ENCODE measurements around the gene GAS2L1.

The GAS2L1 gene

DNA sequence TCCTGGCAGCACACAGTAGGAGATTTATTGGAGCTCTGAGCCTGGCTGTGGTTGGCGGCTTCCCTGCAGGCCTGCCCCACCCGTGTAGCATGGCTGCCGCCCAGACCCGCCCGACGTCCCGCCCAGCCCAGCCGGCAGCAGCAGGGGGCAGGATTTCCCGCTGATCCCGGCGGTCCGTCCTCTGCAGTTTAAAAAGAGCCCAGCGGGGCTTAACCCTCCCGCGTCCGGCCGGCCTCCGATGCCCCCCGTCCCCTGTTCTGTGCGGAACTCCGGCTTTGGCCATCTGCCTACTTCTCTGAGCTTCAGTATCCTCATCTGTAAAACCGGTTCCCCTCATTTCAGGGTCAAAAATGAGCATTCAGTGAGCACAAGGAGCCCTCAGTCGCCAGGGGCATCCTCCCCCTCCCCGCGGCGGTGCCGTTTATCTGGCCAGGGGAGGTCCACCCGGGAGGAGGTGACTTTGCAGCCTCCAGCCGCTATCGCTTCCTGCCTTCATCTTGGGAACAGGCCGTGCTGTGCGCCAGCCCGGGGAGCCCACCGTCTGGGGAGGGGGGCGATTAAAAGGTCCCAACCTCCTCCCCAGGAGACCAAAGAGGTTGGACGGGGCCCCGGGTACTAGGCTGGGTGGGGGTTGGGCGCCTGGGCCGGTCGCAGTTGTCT is at the start of gene GAS2L1:
GAS2L1 (plus strand) TSS at position 476 of the 660 bp plus-strand sequence. CDS start 1,456 bp downstream, outside the sequence.
- DNase-seq (ENCODE audit: low spot score): peak; percentile 45

DNA sequence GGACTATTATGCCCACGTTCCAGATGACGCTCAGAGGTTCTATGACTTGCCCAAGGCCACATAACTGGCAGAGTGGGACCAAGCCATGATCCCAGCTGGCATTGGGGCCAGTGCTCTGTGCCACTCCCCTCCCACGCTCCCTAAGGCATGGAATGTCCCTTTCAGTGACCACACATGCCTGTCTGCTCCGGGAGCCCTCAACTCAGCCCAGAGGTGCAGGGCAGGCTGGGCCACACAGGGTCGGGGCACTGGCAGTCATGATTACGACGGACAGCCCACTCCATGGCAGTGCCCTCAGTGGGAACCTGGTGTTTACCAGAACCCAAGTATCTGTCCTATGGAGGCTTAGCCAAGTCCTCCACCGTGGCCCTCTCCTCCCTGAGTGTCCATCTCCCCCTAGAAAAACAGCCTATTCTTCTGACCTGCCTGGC is 48.7 kb upstream of the GAS2L1 start:
- no peak for DNase-seq (ENCODE audit: low spot score)

DNA sequence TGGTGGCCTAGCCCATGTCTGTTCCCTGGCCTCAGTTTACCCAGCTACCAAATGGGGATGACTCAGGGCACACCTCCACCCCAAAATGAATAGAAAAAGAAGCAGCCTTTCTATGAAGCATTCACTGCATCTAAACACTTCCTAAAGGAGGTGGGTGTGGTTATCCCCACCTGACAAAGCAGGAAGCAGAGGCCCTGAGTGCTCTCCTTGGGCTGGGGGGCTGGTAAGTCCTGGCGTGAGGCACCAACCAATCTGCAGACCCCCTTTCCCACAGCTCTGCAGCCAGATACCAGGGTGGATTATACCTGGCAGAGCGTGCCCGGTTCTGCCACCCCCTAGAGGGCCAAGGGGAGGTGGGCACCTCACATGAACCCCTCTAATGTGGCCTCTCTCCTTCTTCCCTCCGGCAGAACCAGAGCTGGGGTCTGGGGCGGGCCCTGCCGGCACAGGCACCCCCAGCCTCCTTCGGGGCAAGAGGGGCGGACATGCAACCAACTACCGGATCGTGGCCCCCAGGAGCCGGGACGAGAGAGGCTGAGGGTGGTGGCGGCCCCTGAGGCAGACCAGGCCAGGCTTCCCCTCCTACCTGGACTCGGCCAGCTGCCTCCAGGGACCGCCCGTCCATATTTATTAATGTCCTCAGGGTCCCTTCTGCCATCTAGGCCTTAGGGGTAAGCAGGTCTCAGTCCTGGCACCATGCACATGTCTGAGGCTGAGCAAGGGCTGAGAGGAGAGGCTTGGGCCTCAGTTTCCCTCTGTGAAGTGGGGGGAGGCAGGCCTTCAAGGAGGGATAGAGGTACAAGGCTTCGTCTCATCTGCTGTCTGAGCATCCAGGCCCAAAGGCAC is 47.8 kb upstream of the GAS2L1 start:
- no peak for DNase-seq (ENCODE audit: low spot score)

DNA sequence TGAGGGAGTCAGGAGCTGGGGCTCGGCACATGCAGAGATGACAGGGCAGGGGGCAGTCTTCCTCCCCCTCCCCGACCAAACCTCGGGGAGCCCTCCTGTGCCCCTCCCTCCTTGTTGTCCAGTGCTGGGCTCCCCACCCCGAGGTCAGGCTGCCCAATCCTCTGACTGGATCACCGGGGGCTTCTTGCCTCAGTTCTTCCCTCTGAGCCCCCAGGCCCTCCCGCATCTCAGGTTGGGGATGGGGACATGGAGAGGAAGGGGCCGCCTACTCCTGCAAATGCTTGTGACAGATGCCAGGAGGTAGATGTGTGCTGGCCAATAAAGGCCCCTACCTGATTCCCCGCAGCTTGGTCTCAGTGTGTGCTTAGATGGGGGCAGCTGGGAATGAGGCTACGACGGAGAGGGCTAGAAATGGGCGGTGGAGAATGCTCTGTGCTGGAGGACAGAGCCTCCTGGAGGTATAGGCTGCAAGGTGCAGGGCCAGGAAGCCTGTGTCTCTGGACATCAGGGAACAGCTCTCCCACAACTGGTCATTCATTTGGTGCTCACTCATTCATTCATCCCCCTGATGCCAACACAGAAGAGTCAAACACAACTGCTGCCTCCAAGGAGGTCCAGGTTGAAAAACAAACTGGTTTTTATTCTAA is 47.1 kb upstream of the GAS2L1 start:
- no peak for DNase-seq (ENCODE audit: low spot score)

DNA sequence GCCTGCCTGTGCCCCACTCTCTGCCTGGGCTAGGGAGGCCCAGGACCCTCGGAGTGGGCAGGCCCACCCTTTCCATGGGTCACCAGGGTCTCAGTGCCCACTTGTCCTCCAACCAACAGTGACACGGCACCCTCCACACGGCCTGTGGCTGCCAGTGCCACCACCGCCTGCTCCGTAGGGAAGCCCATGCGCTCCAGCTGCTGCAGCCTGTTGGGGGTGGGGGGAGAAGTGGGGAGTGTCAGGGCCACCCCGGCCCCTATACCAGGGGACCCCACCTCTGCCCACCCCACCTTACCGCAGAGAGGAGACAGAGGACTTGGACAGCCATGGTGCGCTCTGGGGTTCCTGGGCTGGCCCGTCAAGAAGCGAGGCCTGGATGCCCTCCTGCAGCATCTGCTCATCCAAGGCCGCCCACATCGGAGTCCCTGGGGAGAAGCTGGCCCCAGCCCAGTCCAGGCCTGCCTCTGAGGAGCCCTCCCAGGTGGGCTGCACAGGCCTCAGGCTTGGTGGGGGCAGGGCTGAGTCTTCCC is 46.4 kb upstream of the GAS2L1 start:
- no peak for DNase-seq (ENCODE audit: low spot score)

DNA sequence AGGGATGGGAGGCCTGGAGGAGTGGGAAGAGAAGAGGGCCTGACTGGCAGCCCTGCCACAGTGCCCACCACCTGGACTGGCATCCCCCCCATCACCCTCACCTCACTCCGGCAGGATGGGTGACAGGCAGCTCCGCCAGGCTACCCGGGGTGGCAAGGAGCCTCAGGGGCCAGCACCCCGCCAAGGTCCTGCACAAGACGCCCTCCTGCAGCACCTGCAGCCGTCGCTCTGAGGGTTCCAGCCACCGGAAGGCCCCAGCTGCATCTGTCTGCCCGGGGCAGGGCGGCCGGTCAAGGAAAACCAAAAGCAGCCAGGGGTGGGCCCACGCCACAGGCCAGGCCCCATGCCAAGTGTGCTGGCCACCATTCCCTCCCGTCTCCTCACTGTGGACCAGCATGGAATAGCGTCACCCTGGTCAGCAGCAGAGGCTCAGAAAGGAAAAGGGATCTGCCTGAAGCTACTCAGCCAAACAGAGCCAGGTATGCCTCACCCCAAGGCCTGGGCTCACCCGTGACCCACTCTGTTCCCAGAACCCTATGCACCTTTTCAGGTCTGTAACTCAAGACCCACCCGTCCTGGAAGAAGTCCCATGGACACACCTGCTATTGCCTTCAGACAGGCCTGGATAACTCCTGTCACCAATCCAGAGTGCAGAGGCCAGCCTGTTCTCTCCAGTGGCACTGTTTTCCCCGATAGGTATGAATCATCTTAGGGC is 45.7 kb upstream of the GAS2L1 start:
- no peak for DNase-seq (ENCODE audit: low spot score)

DNA sequence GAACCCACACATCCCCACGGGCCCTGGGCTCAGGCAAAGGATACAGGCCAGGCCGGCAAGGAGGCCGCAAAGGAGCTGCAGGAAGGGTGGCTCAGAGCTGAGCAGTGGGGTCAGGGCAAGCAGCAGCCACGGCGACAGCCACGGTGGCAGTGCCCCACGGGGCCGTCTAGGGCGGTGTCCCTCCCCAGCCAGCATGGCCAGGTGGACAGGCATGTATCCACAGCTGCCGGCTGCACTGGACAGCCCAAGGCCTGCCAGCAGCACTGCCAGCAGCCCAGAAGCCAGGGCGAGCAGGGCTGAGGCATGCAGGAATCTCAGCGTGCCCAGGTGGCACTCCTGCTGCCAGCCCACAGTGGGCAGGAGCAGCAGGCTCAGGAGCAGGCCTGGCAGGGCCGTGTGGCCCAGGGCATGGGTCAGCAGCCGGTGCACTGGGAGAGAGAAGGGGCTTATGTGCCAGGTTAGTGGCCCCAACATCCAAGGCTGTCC is 42.6 kb upstream of the GAS2L1 start:
- DNase-seq (ENCODE audit: low spot score): no peak

DNA sequence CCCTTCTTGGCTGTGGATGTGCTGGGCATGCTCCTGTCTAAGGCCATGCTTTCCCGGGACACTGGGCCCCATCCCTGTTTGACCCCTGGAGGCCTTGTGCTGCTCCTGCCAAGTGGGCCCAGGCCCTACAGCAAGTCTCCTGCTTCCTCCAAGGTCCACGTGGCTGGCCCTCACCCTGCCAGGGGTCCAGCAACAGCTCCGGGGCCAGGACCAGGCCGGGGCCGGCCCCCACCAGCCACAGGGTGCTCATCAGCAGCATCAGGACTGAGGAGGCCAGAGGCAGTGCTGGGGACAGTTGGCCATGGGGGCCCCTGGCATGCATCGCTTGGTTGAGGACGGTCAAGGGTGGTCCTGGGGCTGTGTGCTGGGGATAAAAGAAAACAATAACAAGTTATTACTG is 41.1 kb upstream of the GAS2L1 start:
- no peak for DNase-seq (ENCODE audit: low spot score)

DNA sequence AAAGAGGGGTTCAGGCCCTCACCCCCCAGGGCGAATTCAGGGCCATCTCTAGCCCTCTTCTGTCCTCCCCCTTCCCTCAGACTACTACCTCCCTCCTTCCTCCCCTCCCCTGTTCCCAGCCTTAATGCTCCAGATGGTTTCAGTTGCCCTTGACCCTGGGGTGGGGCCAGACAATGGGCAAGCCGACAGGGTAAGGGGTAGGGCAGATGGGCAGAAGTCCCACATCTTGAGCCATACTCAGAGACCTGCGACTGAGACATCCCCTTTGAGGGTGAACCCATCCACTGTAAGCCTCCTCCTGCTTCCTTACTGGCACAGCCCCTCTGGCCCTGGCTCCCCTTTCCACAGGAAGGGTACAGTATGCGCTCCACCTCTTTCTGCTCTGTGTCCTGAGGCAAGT is 40.5 kb upstream of the GAS2L1 start:
- no peak for DNase-seq (ENCODE audit: low spot score)

DNA sequence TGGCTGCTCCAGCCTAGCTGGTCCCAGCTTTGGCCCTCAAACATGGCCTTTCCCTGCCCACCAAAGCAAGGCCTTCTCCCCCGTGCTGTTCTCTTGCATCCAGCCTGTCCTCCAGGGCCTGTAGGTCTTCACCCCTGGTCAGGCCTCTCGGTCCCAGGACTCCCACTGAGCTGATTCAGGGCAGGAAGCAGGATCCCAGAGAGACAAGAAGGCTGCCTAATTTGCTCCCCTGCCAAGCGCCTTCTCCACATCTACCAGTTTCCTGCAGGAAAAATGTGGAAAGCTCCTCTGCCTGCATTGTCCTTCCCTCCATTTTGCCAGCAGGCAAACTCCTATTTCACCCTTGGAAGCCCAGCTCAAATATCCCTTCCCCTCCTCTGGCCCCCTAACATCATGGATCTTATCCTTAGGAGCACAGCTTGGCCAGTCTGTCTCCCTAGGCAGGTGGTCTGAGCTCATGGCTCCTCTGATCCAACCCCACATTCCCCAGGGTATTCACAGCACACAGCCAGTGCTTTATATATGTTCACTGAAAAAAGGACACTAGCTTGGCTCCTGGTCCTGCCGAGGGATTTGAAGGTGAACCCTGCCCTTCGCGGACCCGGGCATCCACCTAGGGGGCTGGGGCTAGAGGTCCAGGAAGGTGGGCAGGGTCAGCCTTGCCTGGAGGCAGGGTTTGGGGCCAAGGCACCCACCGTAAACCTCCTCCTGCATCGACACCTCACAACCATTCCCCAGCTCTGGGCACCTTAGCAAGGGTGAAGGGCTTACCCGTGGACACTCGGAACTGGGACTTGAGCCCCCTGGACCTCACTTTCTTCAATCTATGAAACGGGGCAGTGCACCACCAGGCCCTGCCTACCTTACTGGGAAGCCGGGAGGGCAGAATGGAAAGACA is 39.6 kb upstream of the GAS2L1 start:
- no peak for DNase-seq (ENCODE audit: low spot score)

DNA sequence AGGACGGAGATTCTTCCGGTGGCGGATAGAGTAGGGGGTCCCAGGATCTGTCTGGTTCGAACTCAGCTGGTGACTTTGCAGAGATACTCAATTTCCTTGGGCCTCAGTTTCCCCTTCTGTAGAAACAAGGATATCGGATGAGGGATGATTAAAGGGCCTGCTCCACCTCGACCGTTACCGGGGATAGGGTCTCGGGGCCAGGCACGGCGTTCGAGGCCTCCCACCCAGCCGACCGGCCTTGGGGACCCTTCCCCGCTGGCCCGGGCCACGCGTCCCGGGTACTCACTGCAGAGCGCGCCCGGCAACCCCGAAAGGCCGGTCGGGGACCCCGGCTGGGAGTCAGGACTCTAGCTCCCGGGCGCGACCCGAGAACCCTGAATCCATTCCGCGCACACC is 39.0 kb upstream of the GAS2L1 start:
- DNase-seq (ENCODE audit: low spot score): no peak

DNA sequence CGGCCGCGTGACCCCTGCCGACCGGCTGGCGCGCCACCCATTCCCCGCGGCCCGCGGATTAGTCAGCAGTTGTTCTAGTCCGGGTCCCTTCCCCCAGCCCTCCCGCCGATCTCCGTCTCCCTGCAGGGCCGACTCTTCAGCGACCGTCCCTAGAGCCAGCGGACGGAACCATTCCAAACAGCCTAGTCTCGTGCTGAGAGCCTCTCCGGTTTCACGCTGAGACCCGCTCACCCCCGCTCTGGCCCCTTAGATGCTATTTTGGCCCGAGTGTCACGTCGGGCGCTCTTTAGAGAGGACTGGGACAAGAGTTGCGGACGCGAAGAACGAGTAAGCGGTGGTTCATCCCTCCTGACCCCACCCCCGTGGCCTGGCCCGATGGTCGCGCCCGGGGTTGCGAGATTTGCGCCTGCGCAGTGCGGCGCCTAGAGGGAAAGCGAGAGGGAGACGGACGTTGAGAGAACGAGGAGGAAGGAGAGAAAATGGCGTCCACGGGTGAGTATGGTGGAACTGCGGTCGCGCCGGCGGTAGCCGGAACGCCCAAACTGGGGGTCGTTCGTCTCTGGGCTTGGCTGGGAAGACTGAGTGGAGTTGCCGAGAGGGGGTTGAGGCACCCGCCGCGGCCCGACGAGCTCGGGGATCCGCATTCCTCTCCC is 38.5 kb upstream of the GAS2L1 start, which contains the start of the genes EWSR1 and RHBDD3:
EWSR1 (plus strand) TSS at position 411 of the 653 bp plus-strand sequence; CDS start at position 480, 69 bp downstream.
RHBDD3 (minus strand) TSS at position 124 of the 653 bp plus-strand sequence. CDS start 2,355 bp downstream, outside the sequence.
- peak; percentile 97 for DNase-seq (ENCODE audit: low spot score)

DNA sequence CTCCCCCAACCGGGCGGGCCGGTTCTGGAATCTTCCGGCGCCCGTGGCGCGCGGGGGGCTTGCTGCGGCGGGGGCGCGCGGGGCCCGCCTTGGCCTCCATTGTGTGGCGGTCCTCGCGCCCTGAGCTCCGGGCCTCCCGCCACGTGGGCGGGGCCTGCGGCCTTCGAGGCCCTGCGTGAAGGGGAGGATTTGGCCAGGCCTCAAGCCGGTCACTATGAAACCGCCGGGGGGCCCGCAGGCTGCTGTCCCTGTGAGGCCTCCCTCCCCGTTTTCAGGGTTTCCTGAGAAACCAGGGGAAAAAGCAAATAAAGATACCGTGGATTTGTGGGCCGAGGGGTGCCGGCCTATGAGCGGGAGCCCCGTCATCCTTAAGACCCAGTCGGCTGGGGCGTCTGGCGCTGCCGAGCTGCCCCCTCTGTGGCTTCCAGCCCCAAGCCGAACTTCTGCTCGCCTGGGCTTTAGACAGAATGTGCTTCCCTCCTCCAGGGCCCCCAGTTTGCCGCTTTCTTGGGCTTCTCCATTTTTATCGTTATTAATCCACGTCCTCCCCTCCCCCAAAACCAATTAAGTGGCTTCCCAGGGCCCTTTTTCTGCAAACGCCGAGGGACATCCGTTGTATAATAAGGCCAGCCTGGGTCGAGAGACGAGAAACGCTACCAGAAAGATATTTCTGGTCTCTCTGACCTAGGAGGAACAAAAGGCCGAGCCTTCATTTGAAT is 37.8 kb upstream of the GAS2L1 start:
- DNase-seq (ENCODE audit: low spot score): peak; percentile 30

DNA sequence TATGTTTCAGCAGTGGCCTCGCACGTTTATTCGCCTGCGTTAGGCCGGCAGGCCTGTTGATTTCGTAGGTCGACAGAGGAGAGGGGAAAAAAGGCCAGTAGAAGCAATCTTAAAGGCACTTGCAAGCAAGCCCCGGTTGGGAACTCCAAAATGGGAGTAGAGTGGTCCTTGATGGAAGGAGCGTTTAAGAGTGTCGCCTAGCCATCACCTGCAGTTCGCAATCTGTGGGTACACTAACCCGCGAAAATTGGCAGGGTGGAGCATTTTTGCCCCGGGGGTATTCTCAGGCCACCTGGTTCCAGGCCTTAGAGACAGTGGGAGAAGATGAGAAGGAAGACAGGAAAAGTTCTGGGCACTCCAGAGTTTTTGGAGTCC is 37.2 kb upstream of the GAS2L1 start:
- no peak for DNase-seq (ENCODE audit: low spot score)

DNA sequence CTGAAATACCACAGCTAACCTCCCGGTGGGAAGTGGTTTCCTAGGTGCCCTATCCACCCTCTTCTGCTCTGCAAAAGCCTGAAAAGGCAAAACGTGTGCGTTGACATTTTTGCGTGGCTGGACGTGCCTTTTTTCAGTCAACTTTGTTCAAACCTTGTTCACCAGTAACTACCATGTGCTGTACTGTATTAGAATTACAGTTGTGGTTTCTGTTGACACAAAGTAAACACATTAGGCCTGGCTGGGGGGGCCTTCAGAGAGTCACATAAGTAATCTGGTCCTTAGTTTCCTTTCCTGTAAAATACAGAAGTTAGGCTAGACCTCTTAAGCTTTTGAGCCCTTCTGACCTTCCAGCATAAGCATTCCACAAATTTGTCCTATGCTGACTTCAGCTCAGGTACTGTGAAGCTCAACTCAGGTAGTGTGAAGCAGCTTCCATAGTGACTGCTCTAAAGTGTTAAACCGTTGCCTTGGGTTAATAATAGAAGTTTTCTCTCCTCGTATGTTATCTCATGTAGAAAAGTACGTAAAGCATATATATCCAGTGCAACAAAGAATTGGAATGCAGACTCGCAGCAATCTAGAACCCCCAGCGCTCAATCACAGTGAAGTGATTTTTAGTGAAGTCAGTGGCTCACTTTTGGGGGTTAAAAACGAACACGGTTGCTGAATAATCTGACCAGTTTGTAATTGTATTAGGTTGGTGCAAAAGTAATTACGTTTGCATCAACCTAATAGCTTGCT is 36.5 kb upstream of the GAS2L1 start:
- no peak for DNase-seq (ENCODE audit: low spot score)

DNA sequence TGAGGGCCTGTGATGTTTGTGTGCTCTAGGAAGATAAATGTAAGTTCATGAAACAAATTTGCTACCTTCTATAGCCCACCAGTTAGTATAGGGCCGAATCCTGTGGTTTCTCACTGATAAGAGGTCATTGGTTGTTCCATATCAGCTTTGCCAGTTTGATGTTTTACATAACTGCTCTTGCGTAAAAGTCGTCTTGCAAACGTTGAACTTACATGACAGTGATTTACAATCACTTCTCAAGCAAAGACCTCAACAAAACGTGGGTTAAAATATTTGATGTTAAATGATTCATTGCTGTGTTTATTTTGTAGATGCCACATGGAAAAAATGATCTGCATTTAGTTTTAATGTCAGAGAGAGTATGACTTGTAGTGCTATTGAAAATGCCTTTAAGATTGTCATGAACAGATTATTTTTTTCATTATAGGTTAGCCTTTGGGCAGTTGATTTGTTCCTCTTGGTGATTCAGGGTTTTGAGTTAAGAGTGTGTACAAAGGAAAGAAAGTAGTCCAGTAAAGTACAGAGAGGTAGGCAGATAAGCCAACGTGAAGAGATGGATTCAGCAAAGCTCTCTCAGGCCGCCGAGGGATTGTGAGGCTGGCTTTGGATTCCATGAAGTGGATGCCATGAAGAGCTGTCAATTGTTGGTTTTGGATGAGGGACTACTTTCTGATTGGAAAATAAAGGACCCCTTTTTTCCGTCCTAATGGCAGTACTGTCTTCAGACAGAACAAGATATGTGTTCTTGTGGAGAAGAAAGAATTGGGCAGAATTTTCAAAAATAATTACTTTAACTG is 35.8 kb upstream of the GAS2L1 start:
- DNase-seq (ENCODE audit: low spot score): no peak

DNA sequence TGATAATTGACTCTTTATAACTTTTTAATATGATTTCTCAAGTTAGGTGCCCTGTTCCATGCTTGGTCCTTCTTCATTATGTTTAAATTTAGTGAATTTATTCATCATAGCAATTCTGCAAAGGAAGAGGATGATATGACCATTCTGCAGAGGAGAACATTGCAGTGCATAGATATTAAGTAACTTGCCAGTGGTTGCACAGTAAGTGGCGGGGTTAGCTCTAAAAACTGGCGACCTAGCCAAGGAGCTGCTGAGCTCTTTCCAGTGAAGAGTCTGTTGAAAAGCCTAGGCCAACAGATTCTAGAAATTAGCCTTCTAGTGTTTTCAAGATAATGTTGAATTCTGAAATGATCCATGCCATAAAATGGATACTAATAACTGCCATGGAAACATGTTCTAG is 33.8 kb upstream of the GAS2L1 start:
- DNase-seq (ENCODE audit: low spot score): no peak

DNA sequence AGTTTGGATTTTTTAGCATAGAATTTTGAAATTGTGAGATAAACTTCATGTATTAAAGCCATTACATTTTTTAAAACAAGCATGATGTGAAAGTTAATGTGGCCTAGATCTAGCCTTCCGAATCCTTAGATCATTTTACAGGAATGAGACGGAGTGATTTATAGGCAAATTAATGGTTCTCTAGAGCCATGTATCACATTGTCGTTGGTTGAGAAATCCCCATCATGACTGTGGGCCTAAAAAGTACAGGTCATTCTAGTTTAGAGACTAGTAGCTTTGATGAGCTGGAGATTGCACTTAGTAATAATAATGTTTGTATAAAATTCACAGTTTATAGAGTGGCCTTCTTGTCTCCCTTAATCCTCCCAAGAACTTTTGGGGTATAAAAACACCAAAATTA is 31.3 kb upstream of the GAS2L1 start:
- no peak for DNase-seq (ENCODE audit: low spot score)

Data from CD4-positive, alpha-beta T cell treated with Interleukin-2 at 100 ng/mL for 4 hours (primary cell).